Measurements from ENCODE around the gene PRSS12. TPM values are rescaled to one million over a fixed set of nuclear protein-coding genes. Genes with fewer than 3 reads are reported as not detected.

PRSS12 gene
- polyA plus RNA-seq, 3 donors: not detected

DNA sequence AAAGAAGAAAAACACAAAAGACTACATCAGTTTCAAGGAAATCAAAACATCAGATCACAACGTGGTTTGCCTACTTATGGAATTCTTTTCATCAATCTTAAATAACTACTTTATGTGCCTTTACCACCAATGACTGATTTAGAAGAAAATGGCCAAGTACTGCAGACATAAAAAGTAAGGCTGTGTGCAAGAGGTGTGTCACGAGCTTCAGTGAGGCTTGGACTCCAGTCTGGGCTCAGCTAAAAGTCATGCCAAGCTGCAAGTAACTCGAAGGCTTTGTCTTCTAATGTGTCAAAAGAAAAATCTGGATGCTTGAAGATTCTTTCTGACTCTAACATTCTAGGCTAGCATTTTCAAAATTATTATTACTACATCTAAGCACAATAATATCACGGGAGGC, 17.0 kb downstream of the PRSS12 start:
- intact Hi-C loops (cut with micrococcal nuclease): no loop called here
- no peak overlapping the region for H3K9ac ChIP-seq (ENCODE audit: insufficient read depth, low read length, poor library complexity, severe bottlenecking)
- no peaks in the 10 kb centered on the region for H3K27me3 ChIP-seq (ENCODE audit: control insufficient read depth in 2 of 2, insufficient read depth in 2 of 2, low read length in 2 of 2)
- Mint-ChIP-seq H3K9me3 (no peaks in the 10 kb centered on the region), H3K36me3 (no peaks in the 10 kb centered on the region), H3K27ac (no peak overlapping the region), H3K4me1 (no peaks in the 10 kb centered on the region), H3K4me3 (no peak overlapping the region), H3K27me3 (ENCODE audit: low read depth in 3 of 3) (no peaks in the 10 kb centered on the region)
- H3K27ac ChIP-seq (ENCODE audit: low read depth in 1 of 2, low read length in 2 of 2): no peak overlapping the region
- H3K9me3 ChIP-seq (replicated peaks in 1 of 2; ENCODE audit: control insufficient read depth in 1 of 2, insufficient read depth in 1 of 2, low read length in 2 of 2): no peaks in the 10 kb centered on the region
- no peak overlapping the region for H2AFZ ChIP-seq (ENCODE audit: insufficient read depth, low read depth, low read length, poor library complexity, severe bottlenecking)
- no peak overlapping the region for H3K4me2 ChIP-seq (replicated peaks; ENCODE audit: extremely low read depth, low read length, poor library complexity, severe bottlenecking)
- no peaks in the 10 kb centered on the region for H3K4me1 ChIP-seq (ENCODE audit: control insufficient read depth in 1 of 2, insufficient read depth in 2 of 2, low read length in 2 of 2)
- H4K20me1 ChIP-seq (ENCODE audit: insufficient read depth, low read length): no peaks in the 10 kb centered on the region
- no peaks in the 10 kb centered on the region for H3K36me3 ChIP-seq (replicated peaks in 1 of 2; ENCODE audit: control insufficient read depth in 1 of 2, insufficient read depth in 2 of 2, low read length in 2 of 2)
- TF ChIP-seq, protein P1, sequence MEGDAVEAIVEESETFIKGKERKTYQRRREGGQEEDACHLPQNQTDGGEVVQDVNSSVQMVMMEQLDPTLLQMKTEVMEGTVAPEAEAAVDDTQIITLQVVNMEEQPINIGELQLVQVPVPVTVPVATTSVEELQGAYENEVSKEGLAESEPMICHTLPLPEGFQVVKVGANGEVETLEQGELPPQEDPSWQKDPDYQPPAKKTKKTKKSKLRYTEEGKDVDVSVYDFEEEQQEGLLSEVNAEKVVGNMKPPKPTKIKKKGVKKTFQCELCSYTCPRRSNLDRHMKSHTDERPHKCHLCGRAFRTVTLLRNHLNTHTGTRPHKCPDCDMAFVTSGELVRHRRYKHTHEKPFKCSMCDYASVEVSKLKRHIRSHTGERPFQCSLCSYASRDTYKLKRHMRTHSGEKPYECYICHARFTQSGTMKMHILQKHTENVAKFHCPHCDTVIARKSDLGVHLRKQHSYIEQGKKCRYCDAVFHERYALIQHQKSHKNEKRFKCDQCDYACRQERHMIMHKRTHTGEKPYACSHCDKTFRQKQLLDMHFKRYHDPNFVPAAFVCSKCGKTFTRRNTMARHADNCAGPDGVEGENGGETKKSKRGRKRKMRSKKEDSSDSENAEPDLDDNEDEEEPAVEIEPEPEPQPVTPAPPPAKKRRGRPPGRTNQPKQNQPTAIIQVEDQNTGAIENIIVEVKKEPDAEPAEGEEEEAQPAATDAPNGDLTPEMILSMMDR (IDR thresholded peaks at IDR 0.05): no peak
- no peaks in the 10 kb centered on the region for H3K79me2 ChIP-seq (ENCODE audit: insufficient read depth, low read length)
- no peak for DNase-seq
- H3K4me3 ChIP-seq (replicated peaks in 1 of 3; ENCODE audit: low read depth in 2 of 3, low read length in 3 of 3): no peak overlapping the region
- 80% methylated on average over 2 of the region's 4 CpGs for WGBS (ENCODE audit: insufficient coverage)

DNA sequence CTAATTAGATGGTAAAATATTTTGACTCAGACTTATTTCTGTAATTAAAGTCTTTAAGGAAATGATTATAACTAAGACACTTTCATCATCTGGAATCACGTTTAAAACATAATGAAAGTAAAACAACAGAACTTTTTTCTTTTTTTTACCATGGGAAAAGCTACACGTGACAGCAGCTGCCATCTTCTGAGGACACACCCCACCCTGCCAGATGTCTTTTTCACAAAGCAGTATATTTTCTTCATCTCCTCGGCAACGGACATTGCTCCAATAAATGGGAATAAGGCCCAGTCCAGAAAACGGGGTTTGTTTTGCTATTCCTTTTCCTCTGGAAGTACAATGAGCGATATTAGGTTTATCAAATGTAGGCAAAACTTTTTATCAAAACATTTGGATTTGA, 17.5 kb downstream of the PRSS12 start:
- intact Hi-C loops (cut with micrococcal nuclease): no loop called here
- no peaks in the 10 kb centered on the region for H3K9me3 ChIP-seq (replicated peaks in 1 of 2; ENCODE audit: control insufficient read depth in 1 of 2, insufficient read depth in 1 of 2, low read length in 2 of 2)
- no peaks in the 10 kb centered on the region for H3K4me1 ChIP-seq (ENCODE audit: control insufficient read depth in 1 of 2, insufficient read depth in 2 of 2, low read length in 2 of 2)
- Mint-ChIP-seq H3K27ac (no peak overlapping the region), H3K4me1 (no peaks in the 10 kb centered on the region), H3K27me3 (ENCODE audit: low read depth in 3 of 3) (no peaks in the 10 kb centered on the region), H3K4me3 (no peak overlapping the region), H3K9me3 (no peaks in the 10 kb centered on the region), H3K36me3 (no peaks in the 10 kb centered on the region)
- H4K20me1 ChIP-seq (ENCODE audit: insufficient read depth, low read length): no peaks in the 10 kb centered on the region
- H3K27ac ChIP-seq (ENCODE audit: low read depth in 1 of 2, low read length in 2 of 2): no peak overlapping the region
- H3K36me3 ChIP-seq (replicated peaks in 1 of 2; ENCODE audit: control insufficient read depth in 1 of 2, insufficient read depth in 2 of 2, low read length in 2 of 2): no peaks in the 10 kb centered on the region
- no peaks in the 10 kb centered on the region for H3K27me3 ChIP-seq (ENCODE audit: control insufficient read depth in 2 of 2, insufficient read depth in 2 of 2, low read length in 2 of 2)
- H3K4me3 ChIP-seq (replicated peaks in 1 of 3; ENCODE audit: low read depth in 2 of 3, low read length in 3 of 3): no peak overlapping the region
- TF ChIP-seq, protein P1 (IDR thresholded peaks at IDR 0.05): no peak
- DNase-seq: no peak
- WGBS (ENCODE audit: insufficient coverage): 75% methylated on average over 1 of the region's 6 CpGs
- no peak overlapping the region for H3K4me2 ChIP-seq (replicated peaks; ENCODE audit: extremely low read depth, low read length, poor library complexity, severe bottlenecking)
- no peak overlapping the region for H3K9ac ChIP-seq (ENCODE audit: insufficient read depth, low read length, poor library complexity, severe bottlenecking)
- no peaks in the 10 kb centered on the region for H3K79me2 ChIP-seq (ENCODE audit: insufficient read depth, low read length)
- no peak overlapping the region for H2AFZ ChIP-seq (ENCODE audit: insufficient read depth, low read depth, low read length, poor library complexity, severe bottlenecking)
